Dedifferentiated amniotic fluid mesenchymal stem cell (primary cell): ENCODE data around the gene ODAD3.
"Not testable (repeated sequence)": the region's sequence is repeated elsewhere in the genome, so short reads cannot be mapped to it uniquely, and the experiment has no call there.

ENCODE experiments used
- DNase-seq: peaks from one replicate; pipeline ENCODE4 v3.0.0-alpha.2; 2016; ENCODE audit errors: extremely low spot score

ODAD3 gene

DNA sequence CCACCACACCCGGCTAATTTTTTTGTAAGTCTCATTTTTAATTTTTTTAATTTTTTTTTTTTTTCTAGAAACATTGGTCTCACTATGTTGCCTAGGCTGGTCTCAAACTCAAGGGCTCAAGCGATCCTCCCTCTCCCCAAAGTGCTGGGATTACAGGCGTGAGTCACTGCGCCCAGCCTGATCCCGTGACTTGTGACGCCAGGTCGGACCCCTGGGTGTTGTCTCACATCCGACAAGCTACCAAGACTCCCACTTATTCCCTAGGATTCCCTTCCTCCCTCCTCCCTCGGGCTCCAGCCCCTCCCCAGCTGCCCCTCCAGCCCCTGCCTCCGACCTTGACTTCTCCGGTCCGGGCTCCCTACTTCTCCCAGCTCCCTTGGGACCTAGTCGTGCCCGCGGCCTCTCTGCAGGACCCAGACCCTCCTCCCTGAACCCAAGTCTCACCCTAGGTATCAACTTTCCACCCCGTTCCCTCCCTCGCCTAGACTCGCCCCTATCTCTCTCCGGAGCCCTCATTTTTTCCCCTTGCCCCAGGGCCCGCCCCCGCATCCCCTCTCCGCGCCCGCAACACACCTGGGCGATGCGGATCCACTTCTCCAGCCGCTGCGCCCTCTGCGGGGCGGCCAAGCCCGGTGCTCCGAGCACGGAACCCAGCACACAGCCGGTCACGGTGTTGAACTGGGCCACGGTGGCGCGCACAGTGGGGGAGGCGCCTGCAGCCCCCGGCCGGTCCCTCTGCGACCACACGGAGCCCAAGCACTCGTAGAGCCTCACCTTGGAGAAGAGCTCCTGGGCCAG is 28.9 kb downstream of the ODAD3 start:
- no peak for DNase-seq

DNA sequence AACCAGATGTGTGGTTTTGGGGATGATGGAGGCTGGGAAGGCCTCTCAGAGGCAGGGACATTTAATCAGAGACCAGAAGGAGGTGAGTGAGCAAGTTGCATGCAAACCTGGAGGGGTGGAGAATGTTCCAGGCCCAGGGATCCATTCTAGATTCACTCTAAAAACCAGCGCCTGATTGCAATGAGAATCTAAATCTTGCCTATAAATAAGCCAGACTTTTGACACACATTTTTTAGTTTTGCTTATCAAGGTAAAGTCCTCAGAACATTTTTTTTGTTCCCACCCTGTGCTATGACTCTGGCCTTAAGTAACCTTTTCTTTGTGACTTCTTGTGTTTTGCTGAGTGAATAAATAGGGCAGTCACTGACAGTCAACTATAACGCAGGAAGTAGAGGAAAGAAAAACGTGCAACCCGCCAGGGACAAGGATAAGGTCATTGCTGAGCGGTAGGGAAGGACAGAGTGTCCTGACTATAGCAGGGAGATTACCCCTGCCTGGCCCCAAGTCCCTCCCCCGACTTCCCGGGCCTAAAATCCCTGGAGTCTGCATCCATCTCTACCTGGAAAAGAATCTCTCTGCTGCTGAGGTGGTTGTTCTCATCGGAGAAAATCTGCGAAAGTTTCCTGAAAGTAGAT is 30.2 kb downstream of the ODAD3 start:
- DNase-seq = no peak

GRCh38 chr19:11401808-11402543 is 32.9 kb downstream of the ODAD3 start:
- DNase-seq = no peak

- no peak for DNase-seq
Measured at GRCh38 chr19:11400798-11401197, 34.1 kb downstream of the ODAD3 start.

DNA sequence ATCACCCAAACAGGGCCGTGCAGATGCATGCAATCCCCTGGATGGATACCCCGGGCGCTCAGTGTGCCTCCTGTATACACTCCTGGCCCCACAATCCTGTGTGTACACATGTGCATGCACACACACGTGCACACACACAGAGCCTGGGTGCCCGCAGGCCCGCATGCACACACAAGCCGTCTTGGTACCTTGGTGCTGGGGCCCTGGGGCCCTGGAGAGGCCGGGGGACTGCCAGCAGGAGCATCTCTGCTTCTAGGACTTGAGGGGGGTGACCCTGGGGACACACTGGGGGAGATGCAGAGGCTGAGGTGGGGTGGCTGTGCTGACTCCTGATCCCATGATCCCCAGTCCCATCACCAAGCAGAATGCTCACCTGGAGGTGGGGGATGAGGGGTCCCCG is 35.3 kb downstream of the ODAD3 start:
- DNase-seq = no peak

- DNase-seq = no peak
Measured at GRCh38 chr19:11397089-11397610, 37.8 kb downstream of the ODAD3 start.

- no peak for DNase-seq
Measured at GRCh38 chr19:11390933-11391680, 43.8 kb downstream of the ODAD3 start.

GRCh38 chr19:11390359-11390758 is 44.6 kb downstream of the ODAD3 start:
- DNase-seq = no peak

- no peak for DNase-seq
Measured at GRCh38 chr19:11387162-11388034, 47.5 kb downstream of the ODAD3 start.

GRCh38 chr19:11384778-11385129 is 50.2 kb downstream of the ODAD3 start:
- DNase-seq = no peak

- no peak for DNase-seq
Measured at GRCh38 chr19:11383706-11384048, 51.2 kb downstream of the ODAD3 start.

- no peak for DNase-seq
Measured at GRCh38 chr19:11382898-11383705, 51.8 kb downstream of the ODAD3 start.

- DNase-seq = peak; percentile 89
Measured at GRCh38 chr19:11380653-11381537, 54.0 kb downstream of the ODAD3 start.

GRCh38 chr19:11379857-11380350 is 55.0 kb downstream of the ODAD3 start:
- no peak for DNase-seq

GRCh38 chr19:11379269-11379845 is 55.6 kb downstream of the ODAD3 start:
- not testable (repeated sequence) for DNase-seq

GRCh38 chr19:11378319-11379189 is 56.4 kb downstream of the ODAD3 start:
- peak; percentile 63 for DNase-seq

- DNase-seq = no peak
Measured at GRCh38 chr19:11377756-11378155, 57.2 kb downstream of the ODAD3 start.

GRCh38 chr19:11377237-11377636 is 57.7 kb downstream of the ODAD3 start:
- DNase-seq = peak; percentile 32
